Measurements from ENCODE around the gene IPO9. TPM values are rescaled to one million over a fixed set of nuclear protein-coding genes. Genes with fewer than 3 reads are reported as not detected.

The IPO9 gene
- total and polyA plus RNA-seq, 2 of the 4 experiments (the other 2 are of a cell fraction) = 14.0 to 23.4 TPM

DNA sequence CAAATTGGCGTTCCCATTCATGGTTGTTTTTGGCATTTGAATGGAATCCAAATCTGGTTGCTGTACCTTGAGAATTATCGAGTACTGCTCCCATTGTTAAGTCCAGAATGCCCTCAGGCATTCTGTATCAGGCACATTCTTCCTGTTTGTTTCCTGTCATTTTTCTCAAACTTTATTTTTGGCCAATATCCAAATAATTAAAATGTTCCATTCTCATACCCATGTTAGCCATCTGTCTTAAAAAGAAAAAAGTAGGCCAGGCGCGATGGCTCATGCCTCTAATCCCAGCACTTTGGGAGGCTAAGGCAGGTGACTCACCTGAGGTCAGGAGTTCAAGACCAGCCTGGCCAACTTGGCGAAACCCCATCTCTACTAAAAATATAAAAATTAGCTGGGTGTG lies 30.5 kb downstream of the IPO9 start:
- H4K20me1 ChIP-seq (ENCODE audit: insufficient read depth, low read length) = no peaks in the 10 kb centered on the region
- H2AK5ac ChIP-seq (ENCODE audit: low read depth, low read length) = no peak overlapping the region
- H3K36me3 ChIP-seq (ENCODE audit: control insufficient read depth, insufficient read depth, low read length) = peaks cover 33% of the 10 kb centered on the region
- no peak overlapping the region for H3K9ac ChIP-seq (ENCODE audit: low read depth, low read length)
- H3K56ac ChIP-seq (ENCODE audit: extremely low read depth, insufficient read depth, low read length) = no peak overlapping the region
- 100% methylated on average over 1 of the region's 5 CpGs; no CpG with 5 or more reads in 1 of the 2 experiments for WGBS, 2 experiments (ENCODE audit: extremely low coverage in 2 of 2, insufficient read length in 1 of 2)
- H3K27ac ChIP-seq (ENCODE audit: insufficient read depth, low read length) = no peak overlapping the region
- intact Hi-C loops (cut with micrococcal nuclease) (no loop called here), dilution Hi-C loops (cut with HindIII; ENCODE audit: low sequenced_read_pairs, unreplicated experiment) (no loop called here), in situ Hi-C loops (cut with MboI; ENCODE audit: low sequenced_read_pairs) (no loop called here)
- no peak overlapping the region for H2BK20ac ChIP-seq (ENCODE audit: low read depth, low read length)
- H4K8ac ChIP-seq (ENCODE audit: low read depth in 2 of 2, low read length in 2 of 2) = no peak overlapping the region
- H3K9me3 ChIP-seq (ENCODE audit: control insufficient read depth, insufficient read depth, low read length) = no peaks in the 10 kb centered on the region
- H2AFZ ChIP-seq (replicated peaks; ENCODE audit: low read length, poor library complexity) = no peak overlapping the region
- no peak overlapping the region for H3K4me2 ChIP-seq (ENCODE audit: low read depth, low read length)
- no peak overlapping the region for H2BK120ac ChIP-seq (ENCODE audit: low read depth, low read length)
- H3K23ac ChIP-seq (ENCODE audit: low read depth, low read length) = no peak overlapping the region
- H4K91ac ChIP-seq (ENCODE audit: insufficient read depth, low read depth, low read length) = no peak overlapping the region
- H2BK5ac ChIP-seq (ENCODE audit: low read depth, low read length, poor library complexity, severe bottlenecking) = no peak overlapping the region
- CTCF ChIA-PET = interaction anchor here (0.7 kb wide), 1 partner anchor 31 kb away, joined by 4 read pairs; no protein-coding TSS in a partner anchor
- no peak overlapping the region for H3K14ac ChIP-seq (replicated peaks; ENCODE audit: low read depth, low read length)
- no peak overlapping the region for H2AK9ac ChIP-seq (replicated peaks; ENCODE audit: low read depth, low read length, poor library complexity)
- no peak overlapping the region for H2BK15ac ChIP-seq (ENCODE audit: low read depth, low read length)
- H3K9me1 ChIP-seq (ENCODE audit: insufficient read depth, low read length) = no peaks in the 10 kb centered on the region
- DNase-seq = no peak
- H4K5ac ChIP-seq (ENCODE audit: low read depth, low read length) = no peak overlapping the region
- H3K18ac ChIP-seq (ENCODE audit: low read depth, low read length) = no peak overlapping the region
- POLR2A ChIA-PET (ENCODE audit: unreplicated experiment) = no interaction called here
- no peaks in the 10 kb centered on the region for H3K4me1 ChIP-seq (ENCODE audit: control insufficient read depth, insufficient read depth, low read length)
- no TSS peak for BruUV-seq (replicated peaks)
- H3K4me3 ChIP-seq (ENCODE audit: insufficient read depth, low read depth, low read length) = no peak overlapping the region
- no peak for ATAC-seq (ENCODE audit: low read depth)
- no peak overlapping the region for H3K4ac ChIP-seq (ENCODE audit: low read depth, low read length)
- TF ChIP-seq CEBPB (IDR thresholded peaks at IDR 0.05; ENCODE audit: low read depth, low read length) (no peak), NFE2L2 (IDR thresholded peaks at IDR 0.05; ENCODE audit: low read depth, low read length) (no peak), RCOR1 (IDR thresholded peaks at IDR 0.05; ENCODE audit: insufficient replicate concordance, low read length) (no peak), BHLHE40 (IDR thresholded peaks at IDR 0.05; ENCODE audit: low read depth, low read length) (no peak), RFX5 (IDR thresholded peaks at IDR 0.05; ENCODE audit: low read depth, low read length) (no peak), MAFK (IDR thresholded peaks at IDR 0.05; ENCODE audit: low read depth, low read length) (no peak), MAZ (IDR thresholded peaks at IDR 0.05; ENCODE audit: borderline replicate concordance, low read depth, low read length) (no peak), POLR2A (IDR thresholded peaks at IDR 0.05; ENCODE audit: low read depth, low read length) (no peak), MXI1 (IDR thresholded peaks at IDR 0.05; ENCODE audit: borderline replicate concordance, low read depth, low read length) (no peak)
- TF ChIP-seq, protein P1, sequence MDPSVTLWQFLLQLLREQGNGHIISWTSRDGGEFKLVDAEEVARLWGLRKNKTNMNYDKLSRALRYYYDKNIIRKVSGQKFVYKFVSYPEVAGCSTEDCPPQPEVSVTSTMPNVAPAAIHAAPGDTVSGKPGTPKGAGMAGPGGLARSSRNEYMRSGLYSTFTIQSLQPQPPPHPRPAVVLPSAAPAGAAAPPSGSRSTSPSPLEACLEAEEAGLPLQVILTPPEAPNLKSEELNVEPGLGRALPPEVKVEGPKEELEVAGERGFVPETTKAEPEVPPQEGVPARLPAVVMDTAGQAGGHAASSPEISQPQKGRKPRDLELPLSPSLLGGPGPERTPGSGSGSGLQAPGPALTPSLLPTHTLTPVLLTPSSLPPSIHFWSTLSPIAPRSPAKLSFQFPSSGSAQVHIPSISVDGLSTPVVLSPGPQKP (IDR thresholded peaks at IDR 0.05; ENCODE audit: borderline replicate concordance, low read depth, low read length) = no peak
- H3K27me3 ChIP-seq (ENCODE audit: control insufficient read depth, insufficient read depth, low read length) = no peaks in the 10 kb centered on the region
- H3K79me1 ChIP-seq (ENCODE audit: low read depth in 1 of 2, low read length in 2 of 2) = peaks cover 4 to 11% of the 10 kb centered on the region in 2 experiments; a peak in 3 of 4 replicates
